Measurements from ENCODE around the gene SDK2. TPM values are rescaled to one million over a fixed set of nuclear protein-coding genes. Genes with fewer than 3 reads are reported as not detected.

The SDK2 gene, protein sequence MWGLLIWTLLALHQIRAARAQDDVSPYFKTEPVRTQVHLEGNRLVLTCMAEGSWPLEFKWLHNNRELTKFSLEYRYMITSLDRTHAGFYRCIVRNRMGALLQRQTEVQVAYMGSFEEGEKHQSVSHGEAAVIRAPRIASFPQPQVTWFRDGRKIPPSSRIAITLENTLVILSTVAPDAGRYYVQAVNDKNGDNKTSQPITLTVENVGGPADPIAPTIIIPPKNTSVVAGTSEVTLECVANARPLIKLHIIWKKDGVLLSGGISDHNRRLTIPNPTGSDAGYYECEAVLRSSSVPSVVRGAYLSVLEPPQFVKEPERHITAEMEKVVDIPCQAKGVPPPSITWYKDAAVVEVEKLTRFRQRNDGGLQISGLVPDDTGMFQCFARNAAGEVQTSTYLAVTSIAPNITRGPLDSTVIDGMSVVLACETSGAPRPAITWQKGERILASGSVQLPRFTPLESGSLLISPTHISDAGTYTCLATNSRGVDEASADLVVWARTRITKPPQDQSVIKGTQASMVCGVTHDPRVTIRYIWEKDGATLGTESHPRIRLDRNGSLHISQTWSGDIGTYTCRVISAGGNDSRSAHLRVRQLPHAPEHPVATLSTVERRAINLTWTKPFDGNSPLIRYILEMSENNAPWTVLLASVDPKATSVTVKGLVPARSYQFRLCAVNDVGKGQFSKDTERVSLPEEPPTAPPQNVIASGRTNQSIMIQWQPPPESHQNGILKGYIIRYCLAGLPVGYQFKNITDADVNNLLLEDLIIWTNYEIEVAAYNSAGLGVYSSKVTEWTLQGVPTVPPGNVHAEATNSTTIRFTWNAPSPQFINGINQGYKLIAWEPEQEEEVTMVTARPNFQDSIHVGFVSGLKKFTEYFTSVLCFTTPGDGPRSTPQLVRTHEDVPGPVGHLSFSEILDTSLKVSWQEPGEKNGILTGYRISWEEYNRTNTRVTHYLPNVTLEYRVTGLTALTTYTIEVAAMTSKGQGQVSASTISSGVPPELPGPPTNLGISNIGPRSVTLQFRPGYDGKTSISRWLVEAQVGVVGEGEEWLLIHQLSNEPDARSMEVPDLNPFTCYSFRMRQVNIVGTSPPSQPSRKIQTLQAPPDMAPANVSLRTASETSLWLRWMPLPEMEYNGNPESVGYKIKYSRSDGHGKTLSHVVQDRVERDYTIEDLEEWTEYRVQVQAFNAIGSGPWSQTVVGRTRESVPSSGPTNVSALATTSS (N-terminal part only)
- total RNA-seq = 0.89 and 1.1 TPM in 2 replicates

DNA sequence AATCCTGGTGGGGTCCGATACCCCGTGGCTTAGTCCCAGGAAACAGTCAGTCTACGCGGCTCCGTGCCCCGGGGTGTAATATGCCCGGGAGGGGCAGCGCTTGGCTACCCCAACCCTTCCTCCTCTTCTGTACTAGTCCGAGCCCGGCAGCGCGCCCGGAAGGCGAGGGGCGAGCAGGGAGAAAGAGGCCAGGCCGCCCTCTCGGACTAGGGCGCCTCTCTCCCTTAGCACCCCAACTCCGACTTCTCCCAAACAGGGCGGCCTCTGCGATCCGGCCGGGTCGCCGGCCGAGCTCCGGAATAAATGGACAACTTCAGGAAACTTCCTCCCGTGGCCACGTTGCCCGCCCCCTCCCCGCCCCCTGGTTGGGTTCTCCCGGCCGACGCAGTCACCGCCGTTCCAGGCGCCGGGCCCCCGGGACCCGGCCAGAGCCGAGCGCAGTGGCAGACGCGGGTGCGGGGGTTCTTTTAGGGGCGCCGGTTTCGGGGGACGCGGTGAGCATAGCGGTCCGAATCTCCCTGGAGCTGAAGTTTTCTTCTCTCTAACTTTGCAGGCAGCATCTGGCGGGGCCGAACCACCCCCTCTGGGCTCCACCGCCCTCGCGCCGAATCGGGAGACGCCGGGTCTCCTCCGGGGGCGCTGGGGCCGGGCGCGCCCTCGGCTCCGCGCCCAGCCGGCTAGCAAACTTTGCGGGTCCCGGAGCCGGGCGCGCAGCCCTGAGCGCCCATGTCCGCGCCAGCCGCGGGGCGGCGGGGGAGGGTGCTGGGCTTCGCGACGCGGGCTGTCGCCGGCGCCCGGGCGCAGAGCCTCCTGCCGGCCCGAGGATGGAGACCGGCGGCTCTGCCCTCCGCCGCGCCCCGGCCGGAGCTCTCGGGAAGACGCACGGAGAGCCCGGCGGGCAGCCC, at the start of gene SDK2:
Gene SDK2 (minus strand): TSS at position 301 of the 905 bp plus-strand sequence. CDS start 357 bp downstream, outside the sequence.

DNA sequence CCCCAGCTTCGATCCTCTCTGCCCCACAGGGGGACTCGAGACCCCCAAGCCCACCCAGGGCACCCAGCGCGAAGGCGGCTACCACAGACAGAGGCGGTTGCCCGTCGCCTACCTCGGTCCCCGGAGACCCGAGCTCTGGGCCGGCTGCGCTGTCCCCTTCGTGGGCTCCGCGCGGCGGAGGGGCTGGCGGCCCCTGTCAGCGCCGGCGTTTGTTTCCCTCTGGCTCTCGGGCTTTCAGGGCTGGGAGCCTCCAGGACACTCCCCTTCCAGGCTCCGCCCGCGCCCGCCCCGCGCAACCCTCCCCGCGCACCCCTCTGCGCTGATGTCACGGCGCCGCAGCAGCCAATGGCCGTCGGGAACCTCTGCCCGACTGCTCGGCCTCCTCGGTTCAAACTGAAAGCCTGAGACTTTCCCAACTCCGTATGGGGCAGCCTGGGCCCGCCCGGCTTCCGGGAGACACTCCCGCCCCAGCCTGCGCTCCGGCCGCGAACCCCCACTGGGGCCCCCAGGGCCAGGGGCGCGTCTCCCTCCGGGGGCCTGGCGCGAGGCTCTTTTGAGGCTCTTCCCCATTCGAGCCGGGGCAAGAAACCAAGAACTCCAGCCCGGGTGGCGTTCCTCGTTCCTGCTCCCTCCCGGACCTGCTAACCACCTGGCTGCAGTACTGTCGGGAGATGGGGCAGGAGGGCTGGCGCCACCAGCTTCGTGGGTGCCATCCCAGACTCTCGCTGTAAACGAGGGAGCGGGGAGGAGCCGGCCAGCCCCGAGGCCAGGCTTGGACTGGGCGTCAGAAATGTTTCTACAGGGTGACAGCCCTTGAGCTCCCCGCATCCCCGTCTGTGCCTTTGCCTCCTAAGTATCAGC, 332.2 kb downstream of the SDK2 start, which contains the start of gene CDC42EP4:
Gene CDC42EP4 (minus strand): TSS at position 221 of the 861 bp plus-strand sequence. CDS start 25,501 bp downstream, outside the sequence.

